Suprapubic skin (tissue), 4 donors: ENCODE measurements around the gene PLCZ1. TPM values are rescaled to one million over a fixed set of nuclear protein-coding genes. Genes with fewer than 3 reads are reported as not detected.

Experiments
- DNase-seq, 2 donors: peaks; one replicate each; pipeline ENCODE4 v3.0.0-alpha.2; 2019; ENCODE audit warnings: low spot score in 2 of 2
- H3K27ac ChIP-seq: fragments of 200-600 bp; sonication (generic); one replicate; pipeline ENCODE4 v1.5.1; 2019
- H3K27me3 ChIP-seq: fragments of 200-600 bp; sonication (generic); one replicate; pipeline ENCODE4 v1.5.1; 2019
- H3K36me3 ChIP-seq: fragments of 200-600 bp; sonication (generic); one replicate; pipeline ENCODE4 v1.5.1; 2019
- H3K4me1 ChIP-seq: fragments of 200-600 bp; sonication (generic); one replicate; pipeline ENCODE4 v1.5.1; 2019
- H3K4me3 ChIP-seq: fragments of 200-600 bp; sonication (generic); one replicate; pipeline ENCODE4 v1.5.1; 2019; ENCODE audit warnings: mild to moderate bottlenecking
- H3K9me3 ChIP-seq: fragments of 200-600 bp; sonication (generic); one replicate; pipeline ENCODE4 v1.5.1; 2019
- CTCF ChIP-seq, 2 donors: fragments of 200-600 bp in 1 of 2; fragments of 450-650 bp in 1 of 2; sonication (generic) in 1 of 2; IDR thresholded peaks; one replicate each; pipeline ENCODE4 v1.5.1; 2016 to 2019; ENCODE audit warnings: antibody characterized with exemption in 2 of 2, mild to moderate bottlenecking in 1 of 2, moderate library complexity in 1 of 2
- EP300 ChIP-seq: sonication (generic); formaldehyde crosslinking; IDR thresholded peaks from one replicate; pipeline ENCODE4 v1.6.1; 2017; ENCODE audit warnings: antibody characterized with exemption
- POLR2A ChIP-seq, 2 donors: fragments of 450-650 bp; IDR thresholded peaks; one replicate each; pipeline ENCODE4 v1.6.1; 2017; ENCODE audit warnings: antibody characterized with exemption in 2 of 2, mild to moderate bottlenecking in 2 of 2, moderate library complexity in 2 of 2
- POLR2AphosphoS5 ChIP-seq, 3 donors: sonication (generic); formaldehyde crosslinking; IDR thresholded peaks; one replicate each; pipeline ENCODE4 v1.6.1; 2017; ENCODE audit warnings: antibody characterized with exemption in 3 of 3
- WGBS: methylation state at CpG from one replicate; pipeline ENCODE4 v1.1.5; 2018; 5-methylcytosine and 5-hydroxymethylcytosine counted together
- total RNA-seq, 4 donors: library from RNA; depleted of rRNA; stranded (reverse); fragments of >200 nt; gene quantifications; one replicate each; pipeline ENCODE4 v1.1.0, GENCODE V29; 2016

Gene PLCZ1
- total RNA-seq, 4 donors from 2014 or later, result not detected

GRCh38 chr12:18676141-18676540 is 61.7 kb downstream of the PLCZ1 start:
- Histone ChIP-seq H3K27ac (no peak overlapping the region), H3K36me3 (no peaks in the 10 kb centered on the region), H3K4me3 (no peak overlapping the region), H3K9me3 (no peaks in the 10 kb centered on the region), H3K27me3 (no peaks in the 10 kb centered on the region), H3K4me1 (no peaks in the 10 kb centered on the region)
- no peak for TF ChIP-seq POLR2A (IDR thresholded peaks at IDR 0.05)
- no peak for TF ChIP-seq CTCF (IDR thresholded peaks at IDR 0.05)
- TF ChIP-seq EP300, result no peak
- TF ChIP-seq POLR2AphosphoS5 (IDR thresholded peaks at IDR 0.05), result no peak
- DNase-seq, result no peak

- Histone ChIP-seq H3K36me3 (no peaks in the 10 kb centered on the region), H3K4me1 (no peaks in the 10 kb centered on the region), H3K27ac (no peak overlapping the region), H3K27me3 (no peaks in the 10 kb centered on the region), H3K4me3 (no peak overlapping the region), H3K9me3 (peaks cover 20% of the 10 kb centered on the region)
- TF ChIP-seq POLR2A (IDR thresholded peaks at IDR 0.05), result no peak
- no peak for TF ChIP-seq EP300
- no peak for TF ChIP-seq POLR2AphosphoS5 (IDR thresholded peaks at IDR 0.05)
- TF ChIP-seq CTCF (IDR thresholded peaks at IDR 0.05), result no peak
- no peak for DNase-seq
Measured at GRCh38 chr12:18658829-18659228, 79.0 kb downstream of the PLCZ1 start.

- no peak overlapping the region for H3K4me3 ChIP-seq
- no peak for TF ChIP-seq EP300
- TF ChIP-seq CTCF (IDR thresholded peaks at IDR 0.05), result no peak
- no peak for TF ChIP-seq POLR2A (IDR thresholded peaks at IDR 0.05)
- no peak for TF ChIP-seq POLR2AphosphoS5 (IDR thresholded peaks at IDR 0.05)
- DNase-seq, result no peak
- H3K9me3 ChIP-seq, result peaks cover 20% of the 10 kb centered on the region
- no peak overlapping the region for H3K27ac ChIP-seq
- no peaks in the 10 kb centered on the region for H3K4me1 ChIP-seq
- no peaks in the 10 kb centered on the region for H3K36me3 ChIP-seq
- no peaks in the 10 kb centered on the region for H3K27me3 ChIP-seq
- WGBS, result 71% methylated on average over 2 of the region's 2 CpGs
Measured at GRCh38 chr12:18658179-18658578, 79.6 kb downstream of the PLCZ1 start.

- no peak for DNase-seq
- Histone ChIP-seq H3K9me3 (peaks cover 12% of the 10 kb centered on the region), H3K4me1 (no peaks in the 10 kb centered on the region), H3K27ac (no peak overlapping the region), H3K4me3 (no peak overlapping the region), H3K27me3 (no peaks in the 10 kb centered on the region), H3K36me3 (no peaks in the 10 kb centered on the region)
- 77% methylated on average over 4 of the region's 4 CpGs for WGBS
- no peak for TF ChIP-seq POLR2A (IDR thresholded peaks at IDR 0.05)
- TF ChIP-seq EP300, result no peak
- TF ChIP-seq CTCF (IDR thresholded peaks at IDR 0.05), result no peak
- no peak for TF ChIP-seq POLR2AphosphoS5 (IDR thresholded peaks at IDR 0.05)
Measured at GRCh38 chr12:18655351-18655750, 82.5 kb downstream of the PLCZ1 start.

GRCh38 chr12:18653465-18653864 is 84.3 kb downstream of the PLCZ1 start:
- no peaks in the 10 kb centered on the region for H3K27me3 ChIP-seq
- peaks cover 12% of the 10 kb centered on the region for H3K9me3 ChIP-seq
- TF ChIP-seq EP300 (no peak), CTCF (IDR thresholded peaks at IDR 0.05) (no peak), POLR2AphosphoS5 (IDR thresholded peaks at IDR 0.05) (no peak), POLR2A (IDR thresholded peaks at IDR 0.05) (no peak)
- H3K4me1 ChIP-seq, result no peaks in the 10 kb centered on the region
- no peak overlapping the region for H3K4me3 ChIP-seq
- DNase-seq, result no peak
- H3K27ac ChIP-seq, result no peak overlapping the region
- H3K36me3 ChIP-seq, result no peaks in the 10 kb centered on the region
- WGBS, result 69% methylated on average over 1 of the region's 1 CpG
